Endodermal cell (in vitro differentiated cells): Measurements from ENCODE around the gene XYLT1. TPM values are rescaled to one million over a fixed set of nuclear protein-coding genes. Genes with fewer than 3 reads are reported as not detected.

Source experiments
- DNase-seq: peaks from one replicate; pipeline ENCODE4 v3.0.0-alpha.2; 2017
- H3K27ac ChIP-seq: 2 replicates; pipeline ENCODE4 v1.5.1; 2013; ENCODE audit warnings: mild to moderate bottlenecking, low read depth, low read length, moderate library complexity
- H3K27me3 ChIP-seq: 2 replicates; pipeline ENCODE4 v1.6.1; 2013; ENCODE audit warnings: mild to moderate bottlenecking, low read length, moderate library complexity; ENCODE audit not compliant: insufficient read depth, control insufficient read depth, poor library complexity, severe bottlenecking
- H3K36me3 ChIP-seq: 2 replicates; pipeline ENCODE4 v1.7.0; 2013; ENCODE audit warnings: mild to moderate bottlenecking, low read length, moderate library complexity; ENCODE audit not compliant: control insufficient read depth, insufficient read depth
- H3K4me1 ChIP-seq: one replicate; pipeline ENCODE4 v1.7.0; 2013; ENCODE audit warnings: low read length; ENCODE audit not compliant: control insufficient read depth, insufficient read depth
- H3K4me3 ChIP-seq: 2 replicates; pipeline ENCODE4 v1.5.1; 2013; ENCODE audit warnings: mild to moderate bottlenecking, low read length, moderate library complexity
- H3K9ac ChIP-seq: 2 replicates; pipeline ENCODE4 v1.6.1; 2013; ENCODE audit warnings: mild to moderate bottlenecking, low read length, moderate library complexity; ENCODE audit not compliant: poor library complexity, severe bottlenecking; ENCODE audit errors: extremely low read depth
- H3K9me3 ChIP-seq: 2 replicates; pipeline ENCODE4 v1.6.1; 2013; ENCODE audit warnings: mild to moderate bottlenecking, low read length, moderate library complexity; ENCODE audit not compliant: control insufficient read depth
- H3K27ac Mint-ChIP-seq: 2 replicates; pipeline ENCODE4 v1.8.0; 2020; ENCODE audit warnings: mixed read lengths
- H3K27me3 Mint-ChIP-seq: 2 replicates; pipeline ENCODE4 v1.8.0; 2021; ENCODE audit warnings: mild to moderate bottlenecking, mixed read lengths; ENCODE audit not compliant: insufficient read depth
- H3K36me3 Mint-ChIP-seq: 2 replicates; pipeline ENCODE4 v1.8.0; 2020; ENCODE audit warnings: low read depth, mixed read lengths
- H3K4me1 Mint-ChIP-seq: 2 replicates; pipeline ENCODE4 v1.8.0; 2020; ENCODE audit warnings: mixed read lengths
- H3K4me3 Mint-ChIP-seq: 2 replicates; pipeline ENCODE4 v1.8.0; 2020; ENCODE audit warnings: mild to moderate bottlenecking, moderate library complexity, mixed read lengths
- H3K9me3 Mint-ChIP-seq: 2 replicates; pipeline ENCODE4 v1.8.0; 2020; ENCODE audit warnings: mild to moderate bottlenecking, mixed read lengths
- CTCF ChIP-seq: fragments of 200-600 bp; sonication (generic); conservative IDR thresholded peaks from 2 replicates; pipeline ENCODE4 v1.5.0; 2021; ENCODE audit warnings: antibody characterized with exemption, mild to moderate bottlenecking
- WGBS, 2 experiments: methylation state at CpG; one replicate each; pipeline versions ENCODE4 v1.1.5 to v1.1.7; 2013; ENCODE audit warnings: missing lambda C conversion rate in 2 of 2, mixed read lengths in 1 of 2; ENCODE audit not compliant: insufficient coverage in 1 of 2, insufficient read length in 1 of 2; 5-methylcytosine and 5-hydroxymethylcytosine counted together
- total RNA-seq, 2 donors: library from RNA; stranded (reverse); fragmentation: NEBNext Ultra II Directional in 1 of 2; extraction: Animal tissue kit (Norgen Biotek cat#: 25700) in 1 of 2; gene quantifications; 2 replicates in 1 of 2; 3 replicates in 1 of 2; pipeline ENCODE4 v1.2.1, GENCODE V29; 2021

The XYLT1 gene
- total RNA-seq, 2 donors from 2014 or later = 26.8 to 28.5 TPM

DNA sequence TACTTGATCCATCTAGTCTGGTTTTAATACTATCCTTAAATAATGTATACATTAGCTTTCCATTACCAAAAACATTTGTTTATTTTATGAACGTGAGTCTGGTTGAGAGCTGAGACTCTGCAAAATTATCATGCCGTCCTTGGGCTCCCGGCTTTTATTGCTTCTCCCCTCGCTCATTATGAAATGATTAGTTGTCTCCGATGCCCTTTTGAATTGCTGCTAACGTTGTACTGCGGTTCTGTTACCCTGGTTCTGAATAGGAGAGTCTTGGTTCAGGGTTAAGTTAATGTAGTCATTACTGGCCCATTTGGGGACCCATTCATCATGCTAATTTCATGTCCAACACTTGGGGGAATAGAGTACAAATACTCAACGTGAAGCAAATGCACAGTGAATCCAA, 12.8 kb downstream of the XYLT1 start:
- WGBS, 2 experiments = 87 to 88% methylated on average over 8 of the region's 8 CpGs
- peaks cover 19% of the 10 kb centered on the region for H3K4me1 Mint-ChIP-seq
- DNase-seq = no peak
- no peak overlapping the region for H3K27ac Mint-ChIP-seq
- H3K27me3 Mint-ChIP-seq = no peaks in the 10 kb centered on the region
- TF ChIP-seq CTCF = no peak
- no peak overlapping the region for H3K4me3 Mint-ChIP-seq
- Histone ChIP-seq H3K27me3 (no peaks in the 10 kb centered on the region), H3K27ac (no peak overlapping the region), H3K4me1 (peaks cover 5% of the 10 kb centered on the region), H3K36me3 (no peaks in the 10 kb centered on the region), H3K9ac (no peak overlapping the region), H3K9me3 (no peaks in the 10 kb centered on the region), H3K4me3 (no peak overlapping the region)
- no peaks in the 10 kb centered on the region for H3K9me3 Mint-ChIP-seq
- peaks cover 11% of the 10 kb centered on the region for H3K36me3 Mint-ChIP-seq

DNA sequence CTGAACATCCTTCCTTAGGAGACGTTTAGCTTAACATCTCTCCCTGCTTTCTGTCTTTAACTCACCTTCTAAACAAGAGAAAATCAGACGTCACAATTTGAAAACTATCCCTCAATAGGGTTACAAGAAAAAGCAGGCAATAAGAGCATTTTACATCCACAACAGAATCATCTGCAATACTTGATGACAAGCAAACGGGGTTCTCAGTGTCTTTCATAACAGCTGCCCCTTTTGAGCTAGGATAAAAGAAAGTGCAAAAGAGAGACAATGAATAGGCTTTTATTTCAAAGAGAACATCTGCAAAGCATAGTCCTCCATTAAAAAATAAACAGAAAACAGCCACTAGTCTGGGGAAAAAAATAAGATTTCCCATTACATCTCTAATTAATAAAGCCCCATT, 13.2 kb downstream of the XYLT1 start:
- Histone ChIP-seq H3K27me3 (no peaks in the 10 kb centered on the region), H3K27ac (no peak overlapping the region), H3K4me3 (no peak overlapping the region), H3K9me3 (no peaks in the 10 kb centered on the region), H3K36me3 (no peaks in the 10 kb centered on the region), H3K4me1 (peaks cover 5% of the 10 kb centered on the region), H3K9ac (no peak overlapping the region)
- peaks cover 15% of the 10 kb centered on the region for H3K4me1 Mint-ChIP-seq
- no peak for TF ChIP-seq CTCF
- DNase-seq = no peak
- H3K4me3 Mint-ChIP-seq = no peak overlapping the region
- whole genome bisulfite sequencing, 2 experiments = 78 to 86% methylated on average over 2 to 3 of the region's 3 CpGs
- H3K9me3 Mint-ChIP-seq = no peaks in the 10 kb centered on the region
- no peak overlapping the region for H3K27ac Mint-ChIP-seq
- H3K27me3 Mint-ChIP-seq = no peaks in the 10 kb centered on the region
- peaks cover 8% of the 10 kb centered on the region for H3K36me3 Mint-ChIP-seq

DNA sequence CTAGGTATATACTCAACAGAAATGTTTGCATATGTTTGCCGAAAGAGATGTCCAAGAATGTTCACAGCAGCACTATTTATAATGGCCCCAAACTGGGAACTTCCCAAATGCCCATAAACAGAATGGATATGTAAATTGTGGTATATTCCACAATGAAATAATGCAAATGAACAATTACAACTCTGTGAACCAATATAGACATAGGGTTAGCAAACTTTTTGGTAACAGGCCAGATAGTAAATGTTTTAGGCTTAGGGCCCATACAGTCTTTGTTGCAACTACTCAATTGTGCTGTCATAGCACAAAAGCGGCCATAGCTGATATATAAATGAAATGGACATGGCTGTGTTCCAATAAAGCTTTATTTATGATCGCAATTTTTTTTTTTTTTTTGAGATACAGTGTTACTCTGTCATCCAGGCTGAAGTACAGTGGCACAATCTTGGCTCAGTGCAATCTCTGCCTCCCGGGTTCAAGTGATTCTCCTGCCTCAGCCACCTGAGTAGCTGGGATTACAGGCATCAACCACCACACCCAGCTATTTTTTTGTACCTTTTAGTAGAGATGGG, 16.5 kb downstream of the XYLT1 start:
- H3K4me1 ChIP-seq = no peaks in the 10 kb centered on the region
- no peaks in the 10 kb centered on the region for H3K36me3 ChIP-seq
- no peaks in the 10 kb centered on the region for H3K9me3 ChIP-seq
- no peak for TF ChIP-seq CTCF
- no peak overlapping the region for H3K4me3 ChIP-seq
- Mint-ChIP-seq H3K27ac (no peak overlapping the region), H3K36me3 (peaks cover 9% of the 10 kb centered on the region), H3K4me3 (no peak overlapping the region), H3K27me3 (no peaks in the 10 kb centered on the region), H3K9me3 (no peaks in the 10 kb centered on the region), H3K4me1 (peaks cover 7% of the 10 kb centered on the region)
- DNase-seq = no peak
- H3K9ac ChIP-seq = no peak overlapping the region
- WGBS, 2 experiments = 87 to 92% methylated on average over 4 of the region's 4 CpGs
- H3K27me3 ChIP-seq = no peaks in the 10 kb centered on the region
- no peak overlapping the region for H3K27ac ChIP-seq
